ENCODE data around the gene PLEKHA5. TPM values are rescaled to one million over a fixed set of nuclear protein-coding genes. Genes with fewer than 3 reads are reported as not detected.
"Not testable (repeated sequence)": the region's sequence is repeated elsewhere in the genome, so short reads cannot be mapped to it uniquely, and the experiment has no call there.

Gene PLEKHA5
- total RNA-seq, 2 experiments from 2014 or later: 2.1 to 3.2 TPM

GRCh38 chr12:19224746-19225145 lies 95.2 kb downstream of the PLEKHA5 start:
- Mint-ChIP-seq H3K27ac (no peak overlapping the region), H3K4me1 (ENCODE audit: low read depth) (no peaks in the 10 kb centered on the region), H3K36me3 (ENCODE audit: low read depth) (no peaks in the 10 kb centered on the region), H3K4me3 (no peak overlapping the region), H3K27me3 (no peaks in the 10 kb centered on the region), H3K9me3 (no peaks in the 10 kb centered on the region)
- no peak for ATAC-seq
- no peak for DNase-seq
- POLR2A ChIA-PET: no interaction called here
- CTCF ChIA-PET: no interaction called here
- intact Hi-C loops (cut with micrococcal nuclease): no loop called here
- no peak for TF ChIP-seq CTCF (IDR thresholded peaks at IDR 0.05)

- no peak for TF ChIP-seq CTCF (IDR thresholded peaks at IDR 0.05)
- no peaks in the 10 kb centered on the region for H3K9me3 Mint-ChIP-seq
- CTCF ChIA-PET: interaction anchor here (1.1 kb wide), 1 partner anchor 41 kb away, joined by 5 read pairs; no protein-coding TSS in a partner anchor
- ATAC-seq (no peak), DNase-seq (no peak)
- no peaks in the 10 kb centered on the region for H3K4me1 Mint-ChIP-seq (ENCODE audit: low read depth)
- no peaks in the 10 kb centered on the region for H3K36me3 Mint-ChIP-seq (ENCODE audit: low read depth)
- H3K4me3 Mint-ChIP-seq: no peak overlapping the region
- no peak overlapping the region for H3K27ac Mint-ChIP-seq
- no peaks in the 10 kb centered on the region for H3K27me3 Mint-ChIP-seq
- intact Hi-C loops (cut with micrococcal nuclease): no loop called here
- POLR2A ChIA-PET: no interaction called here
These were observed 97.8 kb downstream of the PLEKHA5 start for GRCh38 chr12:19227190-19227879.

GRCh38 chr12:19227880-19228210 lies 98.3 kb downstream of the PLEKHA5 start:
- Mint-ChIP-seq H3K27ac (no peak overlapping the region), H3K4me1 (ENCODE audit: low read depth) (no peaks in the 10 kb centered on the region), H3K4me3 (no peak overlapping the region), H3K36me3 (ENCODE audit: low read depth) (no peaks in the 10 kb centered on the region), H3K27me3 (no peaks in the 10 kb centered on the region), H3K9me3 (no peaks in the 10 kb centered on the region)
- ChIA-PET CTCF (interaction anchor here (1.1 kb wide), 1 partner anchor 42 kb away, joined by 5 read pairs; no protein-coding TSS in a partner anchor), POLR2A (no interaction called here)
- no peak for TF ChIP-seq CTCF (IDR thresholded peaks at IDR 0.05)
- intact Hi-C loops (cut with micrococcal nuclease): no loop called here
- no peak for DNase-seq
- no peak for ATAC-seq

- H3K4me1 Mint-ChIP-seq (ENCODE audit: low read depth); H3K36me3 Mint-ChIP-seq (ENCODE audit: low read depth); H3K27ac Mint-ChIP-seq; CTCF ChIA-PET; H3K27me3 Mint-ChIP-seq; DNase-seq; H3K9me3 Mint-ChIP-seq; intact Hi-C loops (cut with micrococcal nuclease); H3K4me3 Mint-ChIP-seq; ATAC-seq: not testable (repeated sequence)
- POLR2A ChIA-PET: interaction anchor here (0.5 kb wide), 1 partner anchor 77 kb away, joined by 4 read pairs; no protein-coding TSS in a partner anchor
These were observed 99.5 kb downstream of the PLEKHA5 start for GRCh38 chr12:19229021-19229420.

- Mint-ChIP-seq H3K9me3 (no peaks in the 10 kb centered on the region), H3K4me1 (ENCODE audit: low read depth) (no peaks in the 10 kb centered on the region), H3K27me3 (no peaks in the 10 kb centered on the region), H3K4me3 (no peak overlapping the region), H3K27ac (no peak overlapping the region), H3K36me3 (ENCODE audit: low read depth) (no peaks in the 10 kb centered on the region)
- ATAC-seq (no peak), DNase-seq (no peak)
- intact Hi-C loops (cut with micrococcal nuclease): no loop called here
- ChIA-PET CTCF (no interaction called here), POLR2A (no interaction called here)
- TF ChIP-seq CTCF (IDR thresholded peaks at IDR 0.05): no peak
These were observed 100.8 kb downstream of the PLEKHA5 start for GRCh38 chr12:19230299-19230866.

Measured in activated CD8-positive, alpha-beta T cell treated with anti-CD3 and anti-CD28 coated beads for 36 hours (primary cell).